K562 (cell line): ENCODE results near the gene ADPRHL1. TPM values are rescaled to one million over a fixed set of nuclear protein-coding genes. Genes with fewer than 3 reads are reported as not detected.

Source experiments
- CTCF ChIP-seq, 3 experiments: IDR thresholded peaks in 2 of 3; conservative IDR thresholded peaks in 1 of 3; 2 replicates each; pipeline ENCODE4 v1.5.1; 2011 to 2012; ENCODE audit warnings: low read length in 3 of 3, mild to moderate bottlenecking in 3 of 3, control low read depth in 2 of 3, improper control_type of control experiment in 1 of 3, inconsistent platforms in 1 of 3, low read depth in 1 of 3, mixed read lengths in 1 of 3, moderate library complexity in 1 of 3; ENCODE audit not compliant: insufficient read depth in 2 of 3
- MAZ ChIP-seq, 2 experiments: fragments of 450-650 bp in 1 of 2; sonication (generic) in 1 of 2; formaldehyde crosslinking; IDR thresholded peaks in 1 of 2; conservative IDR thresholded peaks in 1 of 2; 2 replicates each; pipeline versions ENCODE4 v1.4.0 to v1.5.0; 2020; ENCODE audit warnings: mild to moderate bottlenecking in 1 of 2, missing genetic modification reagents in 1 of 2
- PML ChIP-seq: IDR thresholded peaks from 2 replicates; pipeline ENCODE4 v1.6.1; 2012; ENCODE audit warnings: low read length, inconsistent platforms
- POLR2G ChIP-seq: fragments of 200-400 bp; formaldehyde crosslinking; IDR thresholded peaks from 2 replicates; pipeline ENCODE4 v1.6.1; 2017; ENCODE audit warnings: low read depth, mild to moderate bottlenecking, antibody characterized with exemption, low read length, moderate library complexity
- PTRF ChIP-seq: fragments of 450-650 bp; IDR thresholded peaks from 2 replicates; pipeline ENCODE4 v1.6.1; 2016; ENCODE audit warnings: mild to moderate bottlenecking, missing genetic modification characterization, missing compliant biosample characterization
- SMARCC2 ChIP-seq: fragments of 450-650 bp; IDR thresholded peaks from 2 replicates; pipeline ENCODE4 v1.6.1; 2017; ENCODE audit warnings: antibody characterized with exemption, moderate library complexity, mild to moderate bottlenecking, low read depth
- SNRNP70 ChIP-seq: fragments of 200-400 bp; formaldehyde crosslinking; optimal IDR thresholded peaks from 2 replicates; pipeline ENCODE3; 2017; ENCODE audit warnings: low read depth, low read length
- SRF ChIP-seq, 2 experiments: fragments of 250-450, 450-650 bp in 1 of 2; sonication (Bioruptor Pico) in 1 of 2; sonication (generic) in 1 of 2; formaldehyde crosslinking; IDR thresholded peaks; 2 replicates each; pipeline versions ENCODE4 v1.5.0 to v1.5.1; 2020 to 2022; ENCODE audit warnings: mild to moderate bottlenecking in 1 of 2, missing genetic modification reagents in 1 of 2
- STAG1 ChIP-seq: sonication (generic); formaldehyde crosslinking; IDR thresholded peaks from 2 replicates; pipeline ENCODE4 v1.5.0; 2020; ENCODE audit warnings: missing genetic modification reagents, borderline replicate concordance
- ZNF609 ChIP-seq: sonication (generic); formaldehyde crosslinking; IDR thresholded peaks from 2 replicates; pipeline ENCODE4 v1.8.1; 2023; ENCODE audit warnings: missing genetic modification reagents, mild to moderate bottlenecking, borderline replicate concordance
- polyA plus RNA-seq, 8 experiments: library from polyadenylated mRNA; depleted of rRNA in 4 of 8; stranded (reverse) in 5 of 8; unstranded in 3 of 8; fragments of >200 nt; fragmentation: Nextera tagmentation in 2 of 8; fragmentation: Illumina TruSeq in 1 of 8; extraction: Ambion mirVana in 2 of 8; extraction: Trizol in 1 of 8; gene quantifications; 2 replicates each; pipeline versions ENCODE4 v1.2.1 to v1.2.3, GENCODE V29; 2011 to 2014; ENCODE audit warnings: inconsistent platforms in 1 of 8, missing spikeins in 1 of 8
- total RNA-seq, 7 experiments: library from RNA; depleted of rRNA in 6 of 7; stranded (reverse); fragments of >200 nt in 6 of 7; fragmentation: Illumina TruSeq in 2 of 7; extraction: Trizol in 2 of 7; gene quantifications; 2 replicates each; pipeline versions ENCODE4 v1.2.1 to v1.2.3, GENCODE V29; 2011 to 2021; ENCODE audit warnings: low replicate concordance in 1 of 7
- TF ChIP-seq, protein P1 (sequence below), 3 experiments: fragments of 200-800 bp in 1 of 3; fragments of 250-450 bp in 1 of 3; fragments of 450-650 bp in 1 of 3; sonication (Bioruptor Pico) in 1 of 3; sonication (Bioruptor generic) in 1 of 3; formaldehyde crosslinking in 1 of 3; IDR thresholded peaks; 2 replicates each; pipeline versions ENCODE4 v1.6.1 to v1.8.0; 2016 to 2022; ENCODE audit warnings: mild to moderate bottlenecking in 2 of 3, missing genetic modification characterization in 2 of 3, missing compliant biosample characterization in 1 of 3, moderate library complexity in 1 of 3
- TF ChIP-seq, protein P2 (sequence below): fragments of 200-400 bp; formaldehyde crosslinking; IDR thresholded peaks from 2 replicates; pipeline ENCODE4 v1.6.1; 2017; ENCODE audit warnings: mild to moderate bottlenecking, low read depth, low read length, moderate library complexity

ADPRHL1 gene
- total and polyA plus RNA-seq, 9 of the 15 experiments (the other 6 are each of a cell fraction or from before 2014, with no cell fraction given), result 0.06 to 0.76 (median 0.37) TPM; not detected in 1

- TF ChIP-seq, protein P1, sequence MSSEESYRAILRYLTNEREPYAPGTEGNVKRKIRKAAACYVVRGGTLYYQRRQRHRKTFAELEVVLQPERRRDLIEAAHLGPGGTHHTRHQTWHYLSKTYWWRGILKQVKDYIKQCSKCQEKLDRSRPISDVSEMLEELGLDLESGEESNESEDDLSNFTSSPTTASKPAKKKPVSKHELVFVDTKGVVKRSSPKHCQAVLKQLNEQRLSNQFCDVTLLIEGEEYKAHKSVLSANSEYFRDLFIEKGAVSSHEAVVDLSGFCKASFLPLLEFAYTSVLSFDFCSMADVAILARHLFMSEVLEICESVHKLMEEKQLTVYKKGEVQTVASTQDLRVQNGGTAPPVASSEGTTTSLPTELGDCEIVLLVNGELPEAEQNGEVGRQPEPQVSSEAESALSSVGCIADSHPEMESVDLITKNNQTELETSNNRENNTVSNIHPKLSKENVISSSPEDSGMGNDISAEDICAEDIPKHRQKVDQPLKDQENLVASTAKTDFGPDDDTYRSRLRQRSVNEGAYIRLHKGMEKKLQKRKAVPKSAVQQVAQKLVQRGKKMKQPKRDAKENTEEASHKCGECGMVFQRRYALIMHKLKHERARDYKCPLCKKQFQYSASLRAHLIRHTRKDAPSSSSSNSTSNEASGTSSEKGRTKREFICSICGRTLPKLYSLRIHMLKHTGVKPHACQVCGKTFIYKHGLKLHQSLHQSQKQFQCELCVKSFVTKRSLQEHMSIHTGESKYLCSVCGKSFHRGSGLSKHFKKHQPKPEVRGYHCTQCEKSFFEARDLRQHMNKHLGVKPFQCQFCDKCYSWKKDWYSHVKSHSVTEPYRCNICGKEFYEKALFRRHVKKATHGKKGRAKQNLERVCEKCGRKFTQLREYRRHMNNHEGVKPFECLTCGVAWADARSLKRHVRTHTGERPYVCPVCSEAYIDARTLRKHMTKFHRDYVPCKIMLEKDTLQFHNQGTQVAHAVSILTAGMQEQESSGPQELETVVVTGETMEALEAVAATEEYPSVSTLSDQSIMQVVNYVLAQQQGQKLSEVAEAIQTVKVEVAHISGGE (CRISPR knock-in tag; IDR thresholded peaks at IDR 0.05), result peak in 1 of 3 experiments; percentile 54; a peak in 1 of 6 replicates
- TF ChIP-seq STAG1 (CRISPR knock-in tag) (peak; percentile 66; the same call in 1 of the 2 replicates), SMARCC2 (no peak), MAZ (CRISPR knock-in tag; conservative IDR thresholded peaks at IDR 0.05 in 1 of 2, IDR thresholded peaks at IDR 0.05 in 1 of 2) (peak in 1 of 2 experiments; percentile 50; a peak in 2 of 4 replicates), POLR2G (peak; percentile 67), ZNF609 (no peak), SRF (CRISPR knock-in tag; IDR thresholded peaks at IDR 0.05) (no peak), CTCF (IDR thresholded peaks at IDR 0.05 in 2 of 3, conservative IDR thresholded peaks at IDR 0.05 in 1 of 3; ENCODE audit: insufficient read depth in 2 of 3, low read depth in 1 of 3, low read length in 3 of 3) (peak; percentile 41 to 92 (median 69)), SNRNP70 (no peak), PTRF (tag) (no peak), PML (no peak)
- TF ChIP-seq, protein P2, sequence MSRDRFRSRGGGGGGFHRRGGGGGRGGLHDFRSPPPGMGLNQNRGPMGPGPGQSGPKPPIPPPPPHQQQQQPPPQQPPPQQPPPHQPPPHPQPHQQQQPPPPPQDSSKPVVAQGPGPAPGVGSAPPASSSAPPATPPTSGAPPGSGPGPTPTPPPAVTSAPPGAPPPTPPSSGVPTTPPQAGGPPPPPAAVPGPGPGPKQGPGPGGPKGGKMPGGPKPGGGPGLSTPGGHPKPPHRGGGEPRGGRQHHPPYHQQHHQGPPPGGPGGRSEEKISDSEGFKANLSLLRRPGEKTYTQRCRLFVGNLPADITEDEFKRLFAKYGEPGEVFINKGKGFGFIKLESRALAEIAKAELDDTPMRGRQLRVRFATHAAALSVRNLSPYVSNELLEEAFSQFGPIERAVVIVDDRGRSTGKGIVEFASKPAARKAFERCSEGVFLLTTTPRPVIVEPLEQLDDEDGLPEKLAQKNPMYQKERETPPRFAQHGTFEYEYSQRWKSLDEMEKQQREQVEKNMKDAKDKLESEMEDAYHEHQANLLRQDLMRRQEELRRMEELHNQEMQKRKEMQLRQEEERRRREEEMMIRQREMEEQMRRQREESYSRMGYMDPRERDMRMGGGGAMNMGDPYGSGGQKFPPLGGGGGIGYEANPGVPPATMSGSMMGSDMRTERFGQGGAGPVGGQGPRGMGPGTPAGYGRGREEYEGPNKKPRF, result no peak
Measured at GRCh38 chr13:113393563-113394338, 59.5 kb downstream of the ADPRHL1 start (continued).
